Measurements from ENCODE around the gene FOXB2.

Gene FOXB2

DNA sequence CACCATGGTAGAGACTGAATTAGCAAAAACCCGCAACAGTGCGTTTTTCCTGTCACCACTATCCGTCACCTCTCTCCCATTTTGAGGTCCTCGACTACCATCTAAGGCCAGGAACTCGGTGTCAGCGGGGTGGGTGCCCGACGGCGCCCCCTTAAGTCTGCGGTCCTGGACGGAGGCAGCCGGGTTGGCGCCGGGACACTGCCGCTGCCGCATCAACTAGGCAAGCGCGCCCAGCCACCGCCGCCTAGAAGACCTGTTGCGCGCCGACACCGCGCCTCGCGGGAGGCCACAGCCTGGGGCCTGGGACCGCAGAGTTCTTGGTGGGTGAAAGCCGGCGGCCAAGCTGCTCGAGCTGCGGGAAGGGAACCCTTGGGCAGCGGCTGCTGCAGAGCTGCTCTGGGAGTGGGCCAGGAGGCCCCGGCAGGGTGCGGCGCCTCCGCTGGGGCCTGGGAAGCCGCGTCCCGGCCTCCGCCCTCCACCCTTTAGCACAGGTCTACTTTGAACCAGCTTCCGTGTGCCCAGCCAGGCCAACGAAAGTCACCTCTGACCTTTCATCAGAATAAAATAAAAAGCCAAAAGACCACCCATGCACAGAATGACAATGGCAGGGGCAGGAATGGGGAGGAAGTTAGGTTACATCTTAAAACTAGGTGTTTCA is 3.5 kb downstream of the FOXB2 start:
- TF ChIP-seq CSDC2 (CRISPR knock-in tag; IDR thresholded peaks at IDR 0.05) (no peak), ZNF565 (CRISPR knock-in tag; conservative IDR thresholded peaks at IDR 0.05; ENCODE audit: low read depth) (no peak)
- peak; percentile 10; the same call in 1 of the 3 replicates for ATAC-seq

- no peak for ATAC-seq
- no peak for TF ChIP-seq GLIS3 (CRISPR knock-in tag; IDR thresholded peaks at IDR 0.05)
Observed at GRCh38 chr9:77023726-77024125, 4.3 kb downstream of the FOXB2 start.

- ATAC-seq = no peak
- TF ChIP-seq ZC3H10 (CRISPR knock-in tag; IDR thresholded peaks at IDR 0.05) (no peak), PPARA (CRISPR knock-in tag; IDR thresholded peaks at IDR 0.05; ENCODE audit: borderline replicate concordance) (no peak), RARB (CRISPR knock-in tag; IDR thresholded peaks at IDR 0.05) (no peak), OSR1 (CRISPR knock-in tag; IDR thresholded peaks at IDR 0.05) (no peak), GLIS3 (CRISPR knock-in tag; IDR thresholded peaks at IDR 0.05) (no peak)
Observed at GRCh38 chr9:77024776-77025545, 5.5 kb downstream of the FOXB2 start.

DNA sequence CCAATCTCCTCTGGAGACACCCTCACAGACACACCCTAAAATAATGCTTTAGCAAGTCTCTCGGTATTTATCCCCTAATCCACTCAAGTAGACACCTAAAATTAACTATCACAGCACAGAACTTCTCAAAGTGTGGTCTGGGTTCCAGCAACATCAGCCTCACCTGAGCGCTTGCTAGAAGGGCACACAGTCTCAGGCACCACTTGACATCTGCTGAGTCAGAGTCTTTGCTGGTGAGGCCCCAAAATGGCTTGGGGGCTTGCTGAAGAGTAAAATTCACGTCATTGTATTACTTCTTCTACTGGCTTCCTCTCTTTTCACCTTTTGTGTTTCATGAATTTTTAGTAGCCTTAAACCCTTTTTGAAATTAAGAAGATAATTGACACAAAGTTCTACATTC is 9.0 kb downstream of the FOXB2 start:
- TF ChIP-seq, protein P1, sequence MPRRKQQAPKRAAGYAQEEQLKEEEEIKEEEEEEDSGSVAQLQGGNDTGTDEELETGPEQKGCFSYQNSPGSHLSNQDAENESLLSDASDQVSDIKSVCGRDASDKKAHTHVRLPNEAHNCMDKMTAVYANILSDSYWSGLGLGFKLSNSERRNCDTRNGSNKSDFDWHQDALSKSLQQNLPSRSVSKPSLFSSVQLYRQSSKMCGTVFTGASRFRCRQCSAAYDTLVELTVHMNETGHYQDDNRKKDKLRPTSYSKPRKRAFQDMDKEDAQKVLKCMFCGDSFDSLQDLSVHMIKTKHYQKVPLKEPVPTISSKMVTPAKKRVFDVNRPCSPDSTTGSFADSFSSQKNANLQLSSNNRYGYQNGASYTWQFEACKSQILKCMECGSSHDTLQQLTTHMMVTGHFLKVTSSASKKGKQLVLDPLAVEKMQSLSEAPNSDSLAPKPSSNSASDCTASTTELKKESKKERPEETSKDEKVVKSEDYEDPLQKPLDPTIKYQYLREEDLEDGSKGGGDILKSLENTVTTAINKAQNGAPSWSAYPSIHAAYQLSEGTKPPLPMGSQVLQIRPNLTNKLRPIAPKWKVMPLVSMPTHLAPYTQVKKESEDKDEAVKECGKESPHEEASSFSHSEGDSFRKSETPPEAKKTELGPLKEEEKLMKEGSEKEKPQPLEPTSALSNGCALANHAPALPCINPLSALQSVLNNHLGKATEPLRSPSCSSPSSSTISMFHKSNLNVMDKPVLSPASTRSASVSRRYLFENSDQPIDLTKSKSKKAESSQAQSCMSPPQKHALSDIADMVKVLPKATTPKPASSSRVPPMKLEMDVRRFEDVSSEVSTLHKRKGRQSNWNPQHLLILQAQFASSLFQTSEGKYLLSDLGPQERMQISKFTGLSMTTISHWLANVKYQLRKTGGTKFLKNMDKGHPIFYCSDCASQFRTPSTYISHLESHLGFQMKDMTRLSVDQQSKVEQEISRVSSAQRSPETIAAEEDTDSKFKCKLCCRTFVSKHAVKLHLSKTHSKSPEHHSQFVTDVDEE (CRISPR knock-in tag; IDR thresholded peaks at IDR 0.05) = no peak
- TF ChIP-seq OSR1 (CRISPR knock-in tag; IDR thresholded peaks at IDR 0.05) (no peak), GLIS3 (CRISPR knock-in tag; IDR thresholded peaks at IDR 0.05) (no peak), RARB (CRISPR knock-in tag; IDR thresholded peaks at IDR 0.05) (no peak), TOX (CRISPR knock-in tag; IDR thresholded peaks at IDR 0.05; ENCODE audit: borderline replicate concordance) (no peak), PPARA (CRISPR knock-in tag; IDR thresholded peaks at IDR 0.05; ENCODE audit: borderline replicate concordance) (no peak), ZFP3 (CRISPR knock-in tag; IDR thresholded peaks at IDR 0.05) (no peak), ISL1 (CRISPR knock-in tag; IDR thresholded peaks at IDR 0.05) (no peak), ZNF565 (CRISPR knock-in tag; conservative IDR thresholded peaks at IDR 0.05; ENCODE audit: low read depth) (no peak), ZNF8 (CRISPR knock-in tag; IDR thresholded peaks at IDR 0.05) (no peak), ESRRG (CRISPR knock-in tag; IDR thresholded peaks at IDR 0.05) (no peak), ARNTL (CRISPR knock-in tag; IDR thresholded peaks at IDR 0.05; ENCODE audit: borderline replicate concordance, low read depth) (no peak), CSRNP3 (CRISPR knock-in tag; IDR thresholded peaks at IDR 0.05) (no peak), CSDC2 (CRISPR knock-in tag; IDR thresholded peaks at IDR 0.05) (no peak), PATZ1 (CRISPR knock-in tag; IDR thresholded peaks at IDR 0.05; ENCODE audit: borderline replicate concordance) (no peak), BACH2 (CRISPR knock-in tag; IDR thresholded peaks at IDR 0.05; ENCODE audit: borderline replicate concordance) (no peak), POU6F1 (CRISPR knock-in tag; IDR thresholded peaks at IDR 0.05; ENCODE audit: borderline replicate concordance, low read depth) (no peak), SNAI2 (CRISPR knock-in tag; IDR thresholded peaks at IDR 0.05) (no peak), TCF4 (CRISPR knock-in tag; IDR thresholded peaks at IDR 0.05; ENCODE audit: borderline replicate concordance) (no peak), ZNF70 (CRISPR knock-in tag; IDR thresholded peaks at IDR 0.05) (no peak)
- ATAC-seq = no peak
